NCI-H2196 treated with DMSO at 0.1 percent for 48 hours (cell line): Measurements from ENCODE around the gene KRT12.
"Not testable (repeated sequence)": the region's sequence is repeated elsewhere in the genome, so short reads cannot be mapped to it uniquely, and the experiment has no call there.

Experiments
- DNase-seq: peaks from one replicate; lab custom pipeline; 2025; ENCODE audit not compliant: unreplicated experiment; lab: John Stamatoyannopoulos, UW

KRT12 gene

GRCh38 chr17:40818733-40819527, 48.1 kb downstream of the KRT12 start:
- peak; percentile 20 for DNase-seq

GRCh38 chr17:40818343-40818732, 48.7 kb downstream of the KRT12 start:
- no peak for DNase-seq

DNA sequence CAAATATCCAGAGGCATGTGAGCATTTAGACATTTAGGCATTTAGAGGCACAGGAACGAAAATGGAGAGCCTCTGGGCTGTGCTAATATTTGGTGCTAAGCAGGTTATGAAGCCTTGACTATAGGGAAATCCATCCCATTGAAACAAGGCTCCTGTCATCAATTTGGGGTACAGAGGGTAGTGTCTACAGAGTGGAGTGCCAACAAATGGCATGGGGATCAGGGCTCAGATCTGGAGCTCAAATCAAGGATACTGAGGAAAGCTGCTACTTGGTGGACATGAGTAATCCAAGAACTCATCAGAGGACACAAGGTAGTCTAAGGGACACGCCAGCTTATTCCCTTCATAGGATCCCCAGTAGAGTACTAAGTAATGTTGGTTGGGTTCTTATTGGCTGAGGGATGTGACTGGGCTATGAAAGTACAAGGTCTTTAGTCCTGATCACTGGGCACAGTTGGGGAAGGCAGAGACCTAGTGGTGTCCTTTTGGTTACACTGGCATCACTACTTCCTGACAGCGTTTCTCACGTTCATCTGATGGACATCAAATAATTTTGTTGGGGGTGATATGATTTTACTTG, 49.8 kb downstream of the KRT12 start:
- no peak for DNase-seq

DNA sequence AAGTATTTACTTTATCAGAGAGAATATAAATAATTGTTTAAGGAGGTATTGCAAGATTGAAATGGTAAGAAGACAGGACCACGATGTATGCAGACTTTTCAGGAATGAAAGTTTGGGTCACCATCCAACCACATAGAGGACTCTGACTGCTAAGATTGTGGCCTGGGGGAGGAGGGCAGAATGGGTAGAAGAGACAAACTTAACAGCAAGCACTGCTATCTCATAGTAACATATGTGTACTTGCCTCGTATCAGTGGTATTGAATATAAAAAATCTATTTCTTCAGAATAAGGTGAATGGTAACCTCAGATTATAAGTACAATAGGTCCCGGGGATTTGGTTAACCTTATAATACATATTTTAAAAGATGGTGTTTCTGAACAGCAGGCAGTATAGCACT, 50.5 kb downstream of the KRT12 start:
- DNase-seq = no peak

DNA sequence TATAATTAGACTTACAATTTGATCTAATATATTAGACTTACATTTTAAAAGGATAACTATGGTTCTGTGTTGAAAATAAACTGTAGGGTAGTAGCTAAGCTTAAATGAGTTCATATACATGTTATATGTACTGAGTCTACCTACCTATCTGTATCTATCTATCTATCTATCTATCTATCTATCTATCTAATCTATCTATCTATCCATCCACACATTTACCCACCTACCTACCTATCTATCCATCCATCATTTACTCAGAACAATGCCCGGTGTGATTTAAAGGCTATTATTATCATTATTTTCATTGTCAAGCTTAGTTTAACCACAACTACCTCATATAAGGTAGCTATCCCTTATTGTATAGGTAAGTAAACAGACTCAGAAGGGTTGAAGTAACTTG, 51.6 kb downstream of the KRT12 start:
- DNase-seq = no peak

DNA sequence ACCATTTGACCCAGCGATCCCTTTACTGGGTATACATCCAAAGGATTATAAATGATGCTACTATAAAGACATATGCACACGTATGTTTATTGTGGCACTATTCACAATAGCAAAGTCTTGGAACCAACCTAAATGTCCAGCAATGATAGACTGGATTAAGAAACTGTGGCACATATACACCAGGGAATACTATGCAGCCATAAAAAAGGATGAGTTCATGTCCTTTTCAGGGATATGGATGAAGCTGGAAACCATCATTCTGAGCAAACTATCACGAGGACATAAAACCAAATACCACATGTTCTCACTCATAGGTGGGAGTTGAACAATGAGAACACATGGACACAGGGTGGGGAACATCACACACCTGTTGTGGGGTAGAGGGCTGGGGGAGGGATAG, 52.4 kb downstream of the KRT12 start:
- DNase-seq = not testable (repeated sequence)

DNA sequence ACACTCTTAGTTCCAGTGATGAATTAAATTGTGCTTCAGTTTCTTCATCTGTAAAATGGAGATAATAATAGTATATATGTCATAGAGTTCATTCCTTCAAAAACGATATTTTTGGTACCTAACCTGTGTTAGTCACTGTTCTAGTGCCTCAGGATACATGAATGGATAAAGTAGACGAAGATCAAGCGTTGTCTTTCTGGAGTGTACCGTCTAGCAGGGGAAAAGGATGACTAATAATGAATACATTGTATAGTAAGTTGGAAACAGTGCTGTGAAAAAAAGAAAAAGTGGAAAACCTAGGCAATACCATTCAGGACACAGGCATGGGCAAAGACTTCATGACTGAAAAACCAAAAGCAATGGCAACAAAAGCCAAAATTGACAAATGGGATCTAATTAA, 53.2 kb downstream of the KRT12 start:
- no peak for DNase-seq

- no peak for DNase-seq
These were observed 54.4 kb downstream of the KRT12 start for GRCh38 chr17:40812639-40813038.
